GM13976 (cell line): ENCODE data around the gene OGG1.

Experiments
- DNase-seq: peaks from one replicate; pipeline ENCODE4 v3.0.0; 2012; ENCODE audit warnings: low spot score
- CTCF ChIP-seq: IDR thresholded peaks from 2 replicates; pipeline ENCODE4 v1.5.1; 2012; ENCODE audit warnings: borderline replicate concordance, mild to moderate bottlenecking; ENCODE audit not compliant: insufficient read depth; ENCODE audit errors: extremely low read depth, missing control alignments, control extremely low read depth
- in situ Hi-C: fragments of 300-500 bp; cut with MboI; formaldehyde crosslinking; loops from one replicate; pipeline ENCODE4 v1.12.0; 2022; ENCODE audit warnings: low sequenced_read_pairs, mixed read lengths, inconsistent platforms; ENCODE audit not compliant: unreplicated experiment

OGG1 gene

GRCh38 chr3:9732740-9733115 lies 17.0 kb upstream of the OGG1 start:
- in situ Hi-C loops: no loop called here
- DNase-seq: no peak
- TF ChIP-seq CTCF: no peak

- DNase-seq: no peak
- in situ Hi-C loops: no loop called here
- no peak for TF ChIP-seq CTCF
Observed at GRCh38 chr3:9736831-9737230, 12.9 kb upstream of the OGG1 start.

- DNase-seq: no peak
- TF ChIP-seq CTCF: no peak
- in situ Hi-C loops: no loop called here
Observed at GRCh38 chr3:9739181-9739580, 10.6 kb upstream of the OGG1 start.

- TF ChIP-seq CTCF: no peak
- in situ Hi-C loops: no loop called here
- DNase-seq: no peak
Observed at GRCh38 chr3:9742560-9742959, 7.2 kb upstream of the OGG1 start.

GRCh38 chr3:9743548-9743947 lies 6.2 kb upstream of the OGG1 start:
- no peak for DNase-seq
- no peak for TF ChIP-seq CTCF
- in situ Hi-C loops: no loop called here

GRCh38 chr3:9744162-9744561 lies 5.6 kb upstream of the OGG1 start:
- in situ Hi-C loops: no loop called here
- no peak for DNase-seq

More at GRCh38 chr3:9744162-9744561, 5.6 kb upstream of the OGG1 start:
- TF ChIP-seq CTCF: no peak
